GM21390 (cell line): ENCODE data around the gene YJEFN3.

Experiments
- ATAC-seq: cut with Tn5 transposase; IDR thresholded peaks from one replicate; pipeline ENCODE4 v1.9.1; 2021; ENCODE audit not compliant: unreplicated experiment

Gene YJEFN3

GRCh38 chr19:19537075-19538048, 8.7 kb downstream of the YJEFN3 start:
- ATAC-seq, result no peak

GRCh38 chr19:19538061-19538784, 9.5 kb downstream of the YJEFN3 start, which contains the start of gene CILP2:
Gene CILP2 (plus strand): TSS chr19:19538265. CDS start chr19:19538350, 85 bp downstream.
- no peak for ATAC-seq

- no peak for ATAC-seq
Measured at GRCh38 chr19:19538785-19539166, 10.1 kb downstream of the YJEFN3 start.

GRCh38 chr19:19539698-19540063, 11.0 kb downstream of the YJEFN3 start:
- ATAC-seq, result no peak

GRCh38 chr19:19540064-19540714, 11.5 kb downstream of the YJEFN3 start:
- no peak for ATAC-seq

- peak; percentile 58 for ATAC-seq
Measured at GRCh38 chr19:19540715-19541515, 12.2 kb downstream of the YJEFN3 start.

- no peak for ATAC-seq
Measured at GRCh38 chr19:19541616-19542015, 12.9 kb downstream of the YJEFN3 start.

GRCh38 chr19:19542507-19542906, 13.8 kb downstream of the YJEFN3 start:
- no peak for ATAC-seq

GRCh38 chr19:19543101-19543500, 14.4 kb downstream of the YJEFN3 start:
- no peak for ATAC-seq

GRCh38 chr19:19543640-19544039, 14.9 kb downstream of the YJEFN3 start:
- no peak for ATAC-seq

GRCh38 chr19:19544257-19544953, 15.7 kb downstream of the YJEFN3 start:
- no peak for ATAC-seq

- ATAC-seq, result no peak
Measured at GRCh38 chr19:19544954-19545591, 16.4 kb downstream of the YJEFN3 start.

- no peak for ATAC-seq
Measured at GRCh38 chr19:19545707-19546106, 17.0 kb downstream of the YJEFN3 start.

- ATAC-seq, result no peak
Measured at GRCh38 chr19:19546751-19547162, 18.0 kb downstream of the YJEFN3 start.

- no peak for ATAC-seq
Measured at GRCh38 chr19:19547674-19548336, 19.1 kb downstream of the YJEFN3 start.

- no peak for ATAC-seq
Measured at GRCh38 chr19:19548915-19549759, 20.4 kb downstream of the YJEFN3 start.

- ATAC-seq, result no peak
Measured at GRCh38 chr19:19549804-19550464, 21.2 kb downstream of the YJEFN3 start.
